Measurements from ENCODE around the gene RPAP3.

RPAP3 gene

GRCh38 chr12:47744005-47744651 lies 38.3 kb upstream of the RPAP3 start:
- DNase-seq (ENCODE audit: extremely low spot score, insufficient read length, low read depth) (no peak), FAIRE-seq (no peak)

DNA sequence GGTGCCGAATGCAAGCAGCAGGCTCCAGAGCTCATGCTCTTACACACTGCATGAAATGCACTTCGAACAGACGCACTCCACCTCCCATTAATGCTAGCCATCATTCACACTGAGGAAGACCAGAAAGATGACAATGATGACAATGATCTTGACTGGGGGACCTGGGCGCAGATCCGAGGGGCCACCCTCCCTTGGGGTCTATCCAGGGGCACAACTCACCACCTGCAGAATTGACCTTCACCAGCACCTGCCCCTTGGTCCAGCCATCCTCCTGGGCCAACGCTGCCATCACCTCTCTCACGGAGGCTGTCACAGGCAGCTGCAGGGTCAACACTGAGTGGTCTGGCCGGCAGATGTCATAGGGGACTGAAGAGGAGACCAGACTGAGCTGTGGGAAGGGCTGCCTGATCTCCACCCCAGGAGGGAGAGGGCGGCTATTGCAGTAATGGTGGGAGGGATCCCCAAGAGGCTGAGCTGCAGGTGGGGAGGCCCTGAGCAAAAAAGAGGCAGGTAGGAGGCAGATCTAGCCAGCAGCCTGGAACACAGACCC lies 37.6 kb upstream of the RPAP3 start:
- FAIRE-seq, result no peak
- no peak for DNase-seq (ENCODE audit: extremely low spot score, insufficient read length, low read depth)

DNA sequence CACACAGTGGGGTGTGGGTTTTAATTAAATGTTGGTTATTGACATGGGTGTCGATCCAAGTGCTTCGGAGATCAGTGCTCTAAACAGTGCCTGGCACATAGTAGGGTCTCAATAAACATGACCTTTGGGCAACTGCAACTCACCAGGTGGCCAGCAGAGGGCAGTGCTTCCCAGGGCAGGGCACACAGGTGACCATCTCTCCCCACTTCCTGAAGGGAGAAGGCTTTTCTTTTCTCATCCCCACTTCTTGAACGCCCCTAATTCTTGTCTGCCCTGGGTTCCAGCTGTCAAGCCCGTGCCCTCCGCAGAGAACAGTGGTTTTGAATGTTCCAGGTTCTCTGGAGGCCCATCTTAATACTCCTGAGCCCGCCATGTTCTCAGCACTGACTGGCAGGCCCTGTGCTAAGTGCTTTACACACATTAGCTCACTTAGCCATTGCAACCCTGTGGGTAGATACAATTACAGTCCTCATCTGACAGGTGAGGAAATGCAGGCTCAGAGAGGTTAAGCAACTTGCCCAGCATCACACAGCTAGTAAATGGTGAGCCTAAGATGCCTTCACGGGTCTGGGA lies 36.5 kb upstream of the RPAP3 start:
- FAIRE-seq (peak; percentile 91), DNase-seq (ENCODE audit: extremely low spot score, insufficient read length, low read depth) (no peak)

DNA sequence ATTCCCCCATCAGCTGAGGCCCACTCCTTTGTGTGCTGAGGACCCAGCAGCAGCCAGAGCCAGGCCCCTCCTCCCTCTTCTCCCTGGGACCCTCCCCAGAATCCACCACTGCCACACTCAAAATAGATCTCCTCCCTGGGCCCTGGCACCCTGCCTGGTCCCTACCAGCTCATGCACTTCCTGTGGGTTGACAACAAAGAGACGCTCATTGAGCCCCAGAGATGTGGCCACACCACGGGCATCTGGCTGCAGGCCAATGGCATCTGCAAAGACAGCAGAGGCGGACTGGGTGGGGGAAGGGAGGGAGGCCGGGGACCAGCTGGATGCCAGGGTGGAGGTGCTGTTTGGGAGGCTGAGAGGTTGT lies 35.5 kb upstream of the RPAP3 start:
- DNase-seq (ENCODE audit: extremely low spot score, insufficient read length, low read depth) (no peak), FAIRE-seq (peak; percentile 33)

- DNase-seq (ENCODE audit: extremely low spot score, insufficient read length, low read depth), result no peak
- FAIRE-seq, result no peak
Observed at GRCh38 chr12:47740606-47741339, 34.9 kb upstream of the RPAP3 start.

DNA sequence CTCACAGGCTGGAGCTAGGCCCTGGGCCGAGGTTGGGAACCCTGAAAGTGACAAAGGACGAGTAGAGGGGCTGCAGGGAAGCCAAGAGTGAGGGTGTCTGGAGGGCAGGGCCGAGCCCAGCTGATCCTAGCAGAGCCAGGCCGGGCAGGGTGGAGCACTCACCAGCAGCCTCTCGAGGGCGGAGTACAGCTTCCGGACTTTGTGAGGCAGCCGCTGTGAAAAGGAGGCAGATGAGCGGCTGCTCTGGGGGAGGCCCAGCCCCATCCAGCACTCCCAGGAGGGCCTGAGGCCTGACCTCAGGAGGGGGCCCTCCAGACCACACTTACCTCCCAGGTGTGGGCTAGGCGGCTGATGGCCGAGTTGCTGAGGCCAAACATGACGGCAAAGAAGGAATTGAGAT lies 34.1 kb upstream of the RPAP3 start:
- peak; percentile 73 for FAIRE-seq
- no peak for DNase-seq (ENCODE audit: extremely low spot score, insufficient read length, low read depth)

DNA sequence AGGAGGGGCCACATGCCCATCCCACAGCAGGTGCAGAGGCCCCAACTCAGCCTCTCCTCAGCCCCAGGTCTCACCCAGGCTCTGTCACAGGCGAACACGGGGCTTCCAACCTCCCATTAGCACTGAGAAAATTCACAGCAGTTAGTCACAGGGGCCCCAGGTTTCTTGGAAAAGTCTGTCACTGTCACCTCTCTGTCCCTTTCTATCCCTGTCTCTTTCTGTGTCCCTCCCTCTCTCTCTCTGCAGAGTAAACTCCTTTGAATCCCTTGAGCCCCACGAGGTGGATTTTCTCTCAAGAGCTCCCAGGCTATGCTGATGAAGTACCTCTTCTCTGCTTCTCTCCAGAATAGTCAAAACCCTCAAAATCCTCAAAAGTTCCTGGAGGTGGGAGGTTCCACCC lies 33.5 kb upstream of the RPAP3 start:
- DNase-seq (ENCODE audit: extremely low spot score, insufficient read length, low read depth) (no peak), FAIRE-seq (no peak)

- DNase-seq (ENCODE audit: extremely low spot score, insufficient read length, low read depth) (no peak), FAIRE-seq (no peak)
Observed at GRCh38 chr12:47737936-47738594, 32.2 kb upstream of the RPAP3 start.

GRCh38 chr12:47736877-47737676 lies 31.2 kb upstream of the RPAP3 start:
- DNase-seq (ENCODE audit: extremely low spot score, insufficient read length, low read depth) (no peak), FAIRE-seq (no peak)

DNA sequence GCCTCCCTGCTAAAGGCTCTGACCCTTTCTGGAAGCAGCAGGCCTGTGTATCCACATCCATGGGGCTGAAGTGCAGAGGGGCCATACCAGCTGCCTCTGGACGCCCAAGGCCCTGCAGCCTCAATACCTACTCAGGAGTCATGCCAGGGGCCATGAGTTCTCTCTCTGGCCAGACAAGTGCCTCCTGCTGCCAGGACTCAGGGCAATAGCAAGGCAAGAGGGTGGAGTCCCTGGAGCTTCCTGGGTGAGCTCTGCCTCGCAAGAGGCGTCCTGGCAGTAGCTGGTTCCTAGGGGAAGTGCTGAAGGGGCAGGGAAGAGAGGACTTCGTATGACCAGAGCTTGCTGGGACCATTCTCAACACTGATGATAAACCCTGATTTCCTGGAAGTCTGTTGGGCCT lies 30.4 kb upstream of the RPAP3 start:
- no peak for DNase-seq (ENCODE audit: extremely low spot score, insufficient read length, low read depth)
- no peak for FAIRE-seq

GRCh38 chr12:47735649-47736048 lies 29.8 kb upstream of the RPAP3 start:
- FAIRE-seq, result no peak
- no peak for DNase-seq (ENCODE audit: extremely low spot score, insufficient read length, low read depth)

DNA sequence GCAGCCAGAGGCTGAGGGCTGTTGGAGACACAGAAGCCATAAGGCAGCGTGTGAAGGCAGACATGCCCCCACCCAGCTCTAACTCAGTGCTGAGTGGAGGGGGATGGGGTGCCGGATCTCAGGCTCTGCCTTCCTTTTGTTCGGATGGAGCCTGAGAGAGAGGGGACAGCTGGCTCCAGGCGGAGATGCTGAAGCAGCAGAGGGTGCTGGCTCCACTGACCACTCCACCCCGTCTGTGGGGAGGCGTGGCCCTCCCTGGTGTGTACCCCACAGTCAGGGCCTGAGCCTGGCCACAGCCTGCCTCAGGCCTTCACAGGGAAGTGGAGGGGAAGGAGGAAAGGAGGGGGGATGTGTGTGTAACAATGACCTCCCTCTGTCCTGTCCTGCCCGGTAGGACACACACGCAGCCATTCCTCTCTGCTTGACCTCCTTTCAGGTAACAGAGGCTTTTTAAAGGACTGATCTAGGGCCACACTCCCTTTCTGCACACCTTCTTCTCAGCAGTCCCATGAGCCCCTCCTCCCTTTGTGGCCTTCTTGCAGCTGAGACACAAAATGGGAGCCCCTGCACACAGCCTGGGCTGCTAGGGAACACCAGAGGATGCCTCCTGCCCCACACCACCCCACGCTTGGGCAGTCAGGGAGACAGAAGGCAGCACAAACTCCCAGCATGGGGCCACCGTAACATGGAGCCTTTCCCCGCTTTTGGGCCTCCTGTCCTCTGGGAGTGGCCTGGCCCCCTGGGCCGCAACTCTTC lies 29.1 kb upstream of the RPAP3 start:
- FAIRE-seq, result no peak
- no peak for DNase-seq (ENCODE audit: extremely low spot score, insufficient read length, low read depth)

- DNase-seq (ENCODE audit: extremely low spot score, insufficient read length, low read depth) (no peak), FAIRE-seq (no peak)
Observed at GRCh38 chr12:47733142-47733541, 27.3 kb upstream of the RPAP3 start.

GRCh38 chr12:47732504-47732903 lies 26.7 kb upstream of the RPAP3 start:
- FAIRE-seq (no peak), DNase-seq (ENCODE audit: extremely low spot score, insufficient read length, low read depth) (no peak)

DNA sequence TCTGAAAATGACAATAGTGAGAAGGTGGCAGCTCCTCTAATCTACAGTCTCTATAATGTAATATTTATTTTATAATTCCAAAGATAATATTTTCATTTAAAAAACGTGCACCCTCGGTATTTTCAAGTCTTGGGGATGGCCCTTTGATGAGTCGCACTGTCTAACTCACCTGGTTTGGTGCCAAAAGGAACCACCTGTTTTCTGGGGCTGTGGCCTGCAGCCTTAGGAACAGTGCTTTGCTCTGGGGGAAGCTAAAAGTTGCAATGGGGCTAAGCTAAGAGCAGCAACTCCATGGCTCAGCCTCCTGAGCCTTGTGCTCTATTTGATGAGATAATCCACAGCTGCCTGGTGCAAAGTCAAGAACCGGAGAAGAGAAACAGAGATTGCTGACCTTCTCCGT lies 25.9 kb upstream of the RPAP3 start:
- FAIRE-seq, result no peak
- no peak for DNase-seq (ENCODE audit: extremely low spot score, insufficient read length, low read depth)

DNA sequence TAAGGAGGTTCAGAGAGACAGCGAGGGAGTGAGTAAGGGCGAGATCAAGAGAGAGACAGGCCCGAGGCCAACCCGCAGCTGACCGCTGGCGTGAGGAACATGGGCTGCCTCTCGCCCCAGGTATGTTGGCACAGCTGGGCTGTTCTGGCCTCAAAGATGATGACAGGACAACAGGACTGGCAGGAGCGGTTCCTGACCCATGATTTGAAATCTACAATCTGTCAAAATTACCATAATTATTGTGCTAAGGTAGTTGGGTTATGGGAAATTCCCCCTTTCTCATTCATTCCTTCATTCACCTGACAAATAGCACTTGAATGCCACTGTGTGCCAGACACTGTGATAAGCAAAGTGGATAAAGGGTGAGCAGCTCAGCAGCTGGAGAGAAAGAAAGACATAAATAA lies 24.5 kb upstream of the RPAP3 start:
- DNase-seq (ENCODE audit: extremely low spot score, insufficient read length, low read depth) (no peak), FAIRE-seq (no peak)

GRCh38 chr12:47729233-47729632 lies 23.4 kb upstream of the RPAP3 start:
- FAIRE-seq (no peak), DNase-seq (ENCODE audit: extremely low spot score, insufficient read length, low read depth) (no peak)

- FAIRE-seq, result peak; percentile 70
Observed at GRCh38 chr12:47725893-47726292, 20.1 kb upstream of the RPAP3 start.

GRCh38 chr12:47725091-47725772 lies 19.4 kb upstream of the RPAP3 start, which contains the start of gene ENDOU:
ENDOU (minus strand) TSS chr12:47725490; CDS start chr12:47725413, 77 bp downstream.
- FAIRE-seq (no peak), DNase-seq (ENCODE audit: extremely low spot score, insufficient read length, low read depth) (no peak)

More at GRCh38 chr12:47725893-47726292, 20.1 kb upstream of the RPAP3 start:
- DNase-seq (ENCODE audit: extremely low spot score, insufficient read length, low read depth), result peak; percentile 25

Measured in GM18507 (cell line).